Hematopoietic multipotent progenitor cell treated with erythropoietin and hydrocortisone succinate and interleukin-3 and kit ligand, for 8 days (in vitro differentiated cells): ENCODE measurements around the gene NRM.
"Not testable (repeated sequence)": the region's sequence is repeated elsewhere in the genome, so short reads cannot be mapped to it uniquely, and the experiment has no call there.

Source experiments
- DNase-seq: peaks from one replicate; pipeline ENCODE4 v3.0.0-alpha.2; 2015

NRM gene

GRCh38 chr6:30687659-30688431 is 2.9 kb downstream of the NRM start:
- no peak for DNase-seq

- DNase-seq, result peak; percentile 64
These were observed 3.7 kb downstream of the NRM start for GRCh38 chr6:30686908-30687658.

- no peak for DNase-seq
These were observed 4.5 kb downstream of the NRM start, which contains the start of gene PPP1R18 for GRCh38 chr6:30686009-30686907. PPP1R18 (minus strand) TSS chr6:30686645; CDS start chr6:30686018, 627 bp downstream.

GRCh38 chr6:30685157-30686008 is 5.4 kb downstream of the NRM start:
- peak; percentile 33 for DNase-seq

GRCh38 chr6:30684386-30685156 is 6.2 kb downstream of the NRM start:
- peak; percentile 32 for DNase-seq

GRCh38 chr6:30683980-30684338 is 6.8 kb downstream of the NRM start:
- peak; percentile 23 for DNase-seq

- DNase-seq, result no peak
These were observed 7.4 kb downstream of the NRM start for GRCh38 chr6:30683183-30683979.

- DNase-seq, result peak; percentile 81
These were observed 8.4 kb downstream of the NRM start for GRCh38 chr6:30682143-30683117.

GRCh38 chr6:30681766-30682142 is 9.0 kb downstream of the NRM start:
- no peak for DNase-seq

GRCh38 chr6:30679765-30680535 is 10.8 kb downstream of the NRM start:
- DNase-seq, result no peak

GRCh38 chr6:30678964-30679726 is 11.6 kb downstream of the NRM start:
- DNase-seq, result peak; percentile 83

GRCh38 chr6:30676660-30677285 is 14.0 kb downstream of the NRM start:
- peak; percentile 63 for DNase-seq

- peak; percentile 98 for DNase-seq
These were observed 18.1 kb downstream of the NRM start, which contains the start of gene DHX16 for GRCh38 chr6:30672445-30673253. DHX16 (minus strand) TSS chr6:30673006; CDS start chr6:30672841, 165 bp downstream.

- DNase-seq, result no peak
These were observed 19.8 kb downstream of the NRM start for GRCh38 chr6:30670760-30671527.

GRCh38 chr6:30666300-30666699 is 24.5 kb downstream of the NRM start:
- DNase-seq, result not testable (repeated sequence)
